Fibroblast of villous mesenchyme (primary cell): ENCODE measurements around the gene ARAP3. TPM values are rescaled to one million over a fixed set of nuclear protein-coding genes. Genes with fewer than 3 reads are reported as not detected.

Source experiments
- DNase-seq: peaks from one replicate; pipeline ENCODE4 v3.0.0-alpha.2; 2010; ENCODE audit warnings: low read depth
- H3K4me3 ChIP-seq: 2 replicates; pipeline ENCODE4 v1.5.1; 2011; ENCODE audit warnings: low read depth, mild to moderate bottlenecking, low read length
- total RNA-seq: library from RNA; depleted of rRNA; stranded (reverse); fragments of >200 nt; gene quantifications from 2 replicates; pipeline ENCODE4 v1.2.3, GENCODE V29; 2012
- TF ChIP-seq, protein P1 (sequence below): IDR thresholded peaks from 2 replicates; pipeline ENCODE4 v1.5.1; 2012; ENCODE audit warnings: low read depth, mild to moderate bottlenecking, low read length; ENCODE audit not compliant: insufficient read depth

The ARAP3 gene
- total RNA-seq, 1 donor = 5.6 TPM

DNA sequence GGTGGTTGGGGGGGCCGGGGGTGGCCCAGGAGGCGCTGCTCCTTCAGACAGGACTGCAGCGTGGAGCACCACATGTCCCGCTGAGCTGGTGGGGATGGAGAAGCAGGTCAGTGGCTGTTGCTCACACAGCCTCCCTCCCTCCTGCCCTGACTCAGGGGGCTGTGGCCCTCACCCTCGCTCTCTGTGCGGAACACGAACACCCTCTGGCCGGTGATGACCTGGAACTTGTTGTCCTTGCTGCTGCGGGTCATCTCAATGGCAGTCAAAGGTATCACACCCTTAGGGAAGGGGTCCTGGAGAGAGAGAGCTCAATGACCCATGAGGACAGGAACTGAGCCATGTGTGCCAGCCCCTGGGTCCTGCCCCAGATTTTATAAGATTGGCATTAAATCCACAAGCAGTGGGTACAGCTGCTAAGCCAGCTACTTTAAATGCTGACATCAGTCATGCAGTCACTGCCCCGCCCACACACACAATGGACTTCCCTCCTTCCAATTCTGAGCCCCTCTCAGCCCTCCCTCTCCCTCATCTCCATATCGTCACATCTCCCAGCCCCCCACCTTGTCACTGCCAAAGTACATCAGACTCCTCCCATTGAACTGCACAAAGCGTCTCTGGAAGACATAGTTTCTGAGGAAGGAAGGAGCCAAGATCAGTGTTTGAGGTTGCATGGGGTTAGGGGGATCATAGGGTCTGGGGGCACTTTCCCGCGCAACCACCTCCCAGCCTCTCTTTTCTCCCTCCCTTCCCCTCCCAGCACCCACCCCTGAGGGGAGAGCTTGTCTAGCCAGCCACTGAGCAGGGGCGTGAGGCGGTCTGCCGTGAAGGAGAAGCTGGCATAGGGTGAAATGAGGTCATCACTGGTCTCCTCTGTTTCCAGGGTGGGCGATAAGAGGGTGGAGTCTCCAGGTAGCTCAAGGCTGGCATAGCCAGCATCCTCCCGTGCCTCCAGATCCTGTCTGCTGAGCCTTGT, 8.9 kb downstream of the ARAP3 start:
- no peak overlapping the region for H3K4me3 ChIP-seq
- no peak for DNase-seq
- TF ChIP-seq, protein P1, sequence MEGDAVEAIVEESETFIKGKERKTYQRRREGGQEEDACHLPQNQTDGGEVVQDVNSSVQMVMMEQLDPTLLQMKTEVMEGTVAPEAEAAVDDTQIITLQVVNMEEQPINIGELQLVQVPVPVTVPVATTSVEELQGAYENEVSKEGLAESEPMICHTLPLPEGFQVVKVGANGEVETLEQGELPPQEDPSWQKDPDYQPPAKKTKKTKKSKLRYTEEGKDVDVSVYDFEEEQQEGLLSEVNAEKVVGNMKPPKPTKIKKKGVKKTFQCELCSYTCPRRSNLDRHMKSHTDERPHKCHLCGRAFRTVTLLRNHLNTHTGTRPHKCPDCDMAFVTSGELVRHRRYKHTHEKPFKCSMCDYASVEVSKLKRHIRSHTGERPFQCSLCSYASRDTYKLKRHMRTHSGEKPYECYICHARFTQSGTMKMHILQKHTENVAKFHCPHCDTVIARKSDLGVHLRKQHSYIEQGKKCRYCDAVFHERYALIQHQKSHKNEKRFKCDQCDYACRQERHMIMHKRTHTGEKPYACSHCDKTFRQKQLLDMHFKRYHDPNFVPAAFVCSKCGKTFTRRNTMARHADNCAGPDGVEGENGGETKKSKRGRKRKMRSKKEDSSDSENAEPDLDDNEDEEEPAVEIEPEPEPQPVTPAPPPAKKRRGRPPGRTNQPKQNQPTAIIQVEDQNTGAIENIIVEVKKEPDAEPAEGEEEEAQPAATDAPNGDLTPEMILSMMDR = no peak

DNA sequence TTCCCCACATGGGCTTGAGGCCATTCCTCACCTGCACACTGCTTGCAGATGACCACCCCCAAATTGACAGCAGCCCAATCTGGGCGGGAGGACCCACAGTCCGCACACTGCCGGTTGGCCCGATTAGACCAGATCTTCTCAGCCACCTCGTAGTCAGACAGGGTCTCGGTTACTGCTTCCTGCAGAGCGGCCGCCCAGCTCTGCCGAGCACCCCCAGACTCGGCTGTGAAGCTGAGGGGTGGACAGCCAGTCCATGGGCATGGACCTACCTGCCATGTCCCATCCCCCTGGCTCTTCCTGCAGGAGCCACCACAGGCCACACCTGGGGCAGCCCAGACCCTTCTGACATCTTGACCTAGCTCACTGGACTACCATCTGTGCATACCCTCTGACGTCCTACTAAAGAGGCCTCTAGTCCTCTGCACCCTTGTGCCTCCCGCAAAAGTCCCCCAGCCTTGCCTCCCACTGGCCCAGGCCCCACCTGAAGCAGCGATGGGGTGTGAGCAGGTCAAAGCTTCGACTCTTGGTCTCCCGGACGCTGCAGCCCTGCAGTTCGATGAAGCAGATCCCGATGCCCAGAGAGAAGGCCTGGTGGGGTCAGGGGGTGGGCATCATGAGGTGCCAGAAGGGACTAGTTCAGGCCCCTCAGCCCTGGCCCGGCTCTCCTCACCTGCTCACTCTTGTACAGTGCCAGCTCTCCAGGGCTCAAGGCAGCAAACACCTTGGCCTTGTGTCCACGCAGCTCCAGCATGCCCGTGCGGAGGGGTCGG, 9.8 kb downstream of the ARAP3 start:
- TF ChIP-seq, protein P1 = no peak
- no peak overlapping the region for H3K4me3 ChIP-seq
- no peak for DNase-seq

DNA sequence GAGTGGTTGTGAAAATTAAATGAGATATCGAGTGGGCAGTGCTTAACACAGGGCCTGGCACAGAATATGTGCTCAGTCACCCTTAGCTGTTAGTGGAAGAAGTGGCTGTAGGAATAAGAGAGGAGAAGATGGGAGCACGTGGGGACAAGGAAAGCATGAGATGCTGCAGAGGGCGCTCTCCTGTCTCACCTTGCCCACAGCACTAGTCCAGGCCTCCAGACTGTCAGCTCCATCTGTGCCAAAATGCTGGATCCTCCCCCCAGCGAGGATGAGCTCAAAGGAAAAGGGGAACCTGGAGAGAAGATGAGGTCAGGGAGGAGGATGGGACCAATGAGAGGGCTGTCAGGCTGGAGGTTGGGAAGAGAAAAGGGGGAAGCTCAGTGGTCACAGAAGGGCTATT, 12.5 kb downstream of the ARAP3 start:
- no peak for DNase-seq
- H3K4me3 ChIP-seq = no peak overlapping the region
- TF ChIP-seq, protein P1 = no peak

DNA sequence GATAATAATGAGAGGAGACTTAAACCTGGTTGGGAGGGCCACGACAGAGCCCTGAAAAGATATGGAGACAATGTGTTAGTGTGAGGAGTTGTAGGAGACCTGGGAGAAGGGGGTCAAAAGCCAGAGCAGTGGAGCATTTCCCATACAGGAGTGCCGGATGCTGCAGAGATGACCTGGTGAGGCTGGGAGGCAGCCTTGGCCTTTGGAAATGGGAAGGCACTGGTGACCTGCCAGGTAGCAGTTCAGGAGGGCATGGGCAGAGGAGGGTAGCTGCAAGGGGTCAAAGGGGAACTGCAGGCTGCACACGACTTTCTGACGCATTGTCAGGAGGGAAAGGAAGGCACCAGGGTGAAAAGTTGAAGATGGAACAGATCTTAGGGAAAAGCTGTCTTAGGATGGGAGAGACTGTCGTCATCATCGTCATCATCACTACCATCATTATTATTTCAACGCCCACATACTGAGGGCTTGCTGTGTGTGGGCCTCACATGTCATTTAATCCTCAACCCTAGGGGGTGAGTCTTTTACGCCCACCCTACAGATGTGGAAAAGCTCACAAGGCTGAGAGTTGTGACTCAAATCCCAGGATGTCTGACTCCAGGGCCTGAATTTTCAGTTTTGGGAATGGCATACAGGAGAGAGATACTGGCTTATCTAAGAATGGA, 13.3 kb downstream of the ARAP3 start:
- TF ChIP-seq, protein P1 = no peak
- no peak overlapping the region for H3K4me3 ChIP-seq
- no peak for DNase-seq

DNA sequence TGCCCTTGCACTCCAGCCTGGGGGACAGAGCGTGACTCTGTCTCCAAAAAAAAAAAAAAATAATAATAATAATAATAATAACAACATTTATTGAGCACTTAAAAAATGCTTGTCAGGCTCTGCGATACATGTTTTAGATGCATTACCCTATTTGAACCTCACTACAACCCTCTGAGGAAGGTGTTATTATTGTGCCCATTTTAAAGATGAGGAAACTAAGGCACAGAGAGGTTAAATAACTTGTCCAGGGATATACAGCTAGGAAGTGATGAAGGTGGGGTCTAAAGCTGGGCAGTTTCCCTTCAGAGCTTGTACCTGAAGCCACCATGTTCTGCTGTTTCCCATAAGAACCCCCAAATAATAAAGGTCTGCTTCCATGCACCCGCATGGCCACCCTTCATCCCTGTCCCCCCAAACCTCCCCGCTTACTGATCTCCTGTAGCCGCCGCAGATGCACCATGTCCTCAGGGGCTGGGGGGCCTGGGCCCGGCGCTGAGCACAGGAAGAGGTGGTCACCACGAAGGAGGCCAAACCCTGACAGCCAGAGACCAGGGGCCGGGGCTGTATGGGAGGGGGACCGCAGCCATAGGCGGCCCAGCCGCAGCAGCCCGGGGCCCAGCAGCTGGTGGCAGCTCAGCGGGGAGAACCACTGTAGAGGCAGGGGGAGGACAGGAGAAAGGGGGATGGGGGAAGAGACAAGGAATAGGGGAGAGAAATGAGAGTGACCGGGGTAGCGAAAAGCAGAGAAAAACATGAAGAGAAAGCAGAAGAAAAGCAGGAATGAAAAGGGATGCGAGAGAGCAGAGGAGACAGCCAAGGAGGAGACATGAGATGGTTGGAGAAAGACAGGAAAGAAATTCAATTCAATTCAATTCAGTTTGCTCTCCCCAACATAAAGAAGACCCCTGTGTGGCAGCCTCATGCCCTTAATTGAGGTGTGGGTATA, 15.8 kb downstream of the ARAP3 start:
- TF ChIP-seq, protein P1 = no peak
- H3K4me3 ChIP-seq = no peak overlapping the region
- no peak for DNase-seq
